Keratinocyte (primary cell): ENCODE results near the gene PNKD.

ENCODE experiments used
- EZH2 ChIP-seq: IDR thresholded peaks from one replicate; pipeline ENCODE4 v1.6.1; 2012; ENCODE audit warnings: inconsistent platforms, mild to moderate bottlenecking, low read length, moderate library complexity
- TF ChIP-seq, protein P1 (sequence below), 3 experiments: IDR thresholded peaks in 1 of 3; conservative IDR thresholded peaks in 1 of 3; optimal IDR thresholded peaks in 1 of 3; 2 replicates in 2 of 3; 3 replicates in 1 of 3; pipeline versions ENCODE3 to v1.5.1; 2011; ENCODE audit warnings: low read length in 3 of 3, mild to moderate bottlenecking in 3 of 3, moderate library complexity in 2 of 3, control low read depth in 1 of 3, inconsistent platforms in 1 of 3; ENCODE audit not compliant: insufficient read depth in 2 of 3; ENCODE audit errors: extremely low read depth in 1 of 3

DNA sequence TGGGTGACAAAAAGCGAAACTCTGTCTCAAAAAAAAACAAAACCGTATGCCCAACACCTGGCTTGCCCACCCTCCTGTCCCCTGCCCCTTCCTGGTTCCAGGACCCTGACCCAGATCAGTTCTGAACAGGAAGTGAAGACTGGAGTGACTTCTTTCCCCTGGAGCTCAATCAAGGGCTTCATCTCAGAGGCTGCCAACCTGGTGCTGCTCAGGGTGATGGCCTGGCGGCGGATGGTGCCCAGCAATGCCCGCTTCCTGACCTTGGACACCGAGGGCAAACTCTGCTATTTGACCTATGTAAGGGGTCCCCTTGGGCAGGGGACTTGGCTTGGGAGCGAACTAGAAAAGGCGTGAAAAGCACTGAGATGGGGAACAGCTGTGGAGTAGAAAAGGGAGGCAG lies 92.3 kb downstream of the PNKD start:
- TF ChIP-seq, protein P1, sequence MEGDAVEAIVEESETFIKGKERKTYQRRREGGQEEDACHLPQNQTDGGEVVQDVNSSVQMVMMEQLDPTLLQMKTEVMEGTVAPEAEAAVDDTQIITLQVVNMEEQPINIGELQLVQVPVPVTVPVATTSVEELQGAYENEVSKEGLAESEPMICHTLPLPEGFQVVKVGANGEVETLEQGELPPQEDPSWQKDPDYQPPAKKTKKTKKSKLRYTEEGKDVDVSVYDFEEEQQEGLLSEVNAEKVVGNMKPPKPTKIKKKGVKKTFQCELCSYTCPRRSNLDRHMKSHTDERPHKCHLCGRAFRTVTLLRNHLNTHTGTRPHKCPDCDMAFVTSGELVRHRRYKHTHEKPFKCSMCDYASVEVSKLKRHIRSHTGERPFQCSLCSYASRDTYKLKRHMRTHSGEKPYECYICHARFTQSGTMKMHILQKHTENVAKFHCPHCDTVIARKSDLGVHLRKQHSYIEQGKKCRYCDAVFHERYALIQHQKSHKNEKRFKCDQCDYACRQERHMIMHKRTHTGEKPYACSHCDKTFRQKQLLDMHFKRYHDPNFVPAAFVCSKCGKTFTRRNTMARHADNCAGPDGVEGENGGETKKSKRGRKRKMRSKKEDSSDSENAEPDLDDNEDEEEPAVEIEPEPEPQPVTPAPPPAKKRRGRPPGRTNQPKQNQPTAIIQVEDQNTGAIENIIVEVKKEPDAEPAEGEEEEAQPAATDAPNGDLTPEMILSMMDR (optimal IDR thresholded peaks at IDR 0.05 in 1 of 3, IDR thresholded peaks at IDR 0.05 in 1 of 3, conservative IDR thresholded peaks at IDR 0.05 in 1 of 3; ENCODE audit: extremely low read depth in 1 of 3, insufficient read depth in 2 of 3, low read length in 3 of 3) = no peak
- no peak for TF ChIP-seq EZH2
